DMS79 (cell line): Measurements from ENCODE around the gene SERTAD1.
A peak's percentile ranks its signal among the peaks of the same experiment; 100 is the strongest.
"Not testable (repeated sequence)": the region's sequence is repeated elsewhere in the genome, so short reads cannot be mapped to it uniquely, and the experiment has no call there.

ENCODE experiments used
- DNase-seq: peaks from one replicate; lab custom pipeline; 2025; lab: John Stamatoyannopoulos, UW

The SERTAD1 gene

GRCh38 chr19:40450664-40451063 lies 24.9 kb upstream of the SERTAD1 start:
- no peak for DNase-seq

GRCh38 chr19:40449506-40449905 lies 23.7 kb upstream of the SERTAD1 start:
- DNase-seq: no peak

GRCh38 chr19:40446263-40446784 lies 20.5 kb upstream of the SERTAD1 start:
- DNase-seq: no peak

DNA sequence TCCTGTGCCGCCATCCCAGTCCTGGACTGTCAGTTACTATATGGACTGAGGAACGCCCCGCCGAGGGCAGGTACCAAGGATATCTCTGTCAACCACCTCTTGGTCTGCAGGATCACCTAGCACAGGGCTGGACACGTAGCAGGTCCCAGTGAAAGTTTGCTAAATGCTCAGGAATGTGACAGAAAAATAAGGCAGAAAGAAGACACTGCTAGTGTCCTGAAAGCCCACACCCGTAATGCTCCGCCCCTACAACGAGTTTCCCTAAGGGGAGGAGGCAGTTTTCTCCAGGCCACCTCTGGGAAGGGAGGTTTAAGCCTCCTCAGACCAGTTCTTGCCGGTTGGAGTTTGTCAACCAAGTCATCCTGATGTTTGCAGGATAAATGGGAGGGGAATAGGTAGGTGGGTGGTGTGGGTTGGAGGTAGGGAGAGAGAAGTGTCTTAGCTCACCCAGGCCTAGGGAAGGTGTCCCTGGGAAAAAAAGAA lies 20.0 kb upstream of the SERTAD1 start:
- no peak for DNase-seq

GRCh38 chr19:40444825-40445312 lies 19.1 kb upstream of the SERTAD1 start:
- DNase-seq: no peak

GRCh38 chr19:40444000-40444824 lies 18.4 kb upstream of the SERTAD1 start, which contains the start of gene SERTAD3:
SERTAD3 (minus strand) TSS chr19:40444335; CDS start chr19:40442080, 2,255 bp downstream.
- DNase-seq: peak; percentile 83

- DNase-seq: peak; percentile 92
Measured at GRCh38 chr19:40443131-40443999, 17.6 kb upstream of the SERTAD1 start.

- DNase-seq: no peak
Measured at GRCh38 chr19:40442328-40443130, 16.7 kb upstream of the SERTAD1 start.

DNA sequence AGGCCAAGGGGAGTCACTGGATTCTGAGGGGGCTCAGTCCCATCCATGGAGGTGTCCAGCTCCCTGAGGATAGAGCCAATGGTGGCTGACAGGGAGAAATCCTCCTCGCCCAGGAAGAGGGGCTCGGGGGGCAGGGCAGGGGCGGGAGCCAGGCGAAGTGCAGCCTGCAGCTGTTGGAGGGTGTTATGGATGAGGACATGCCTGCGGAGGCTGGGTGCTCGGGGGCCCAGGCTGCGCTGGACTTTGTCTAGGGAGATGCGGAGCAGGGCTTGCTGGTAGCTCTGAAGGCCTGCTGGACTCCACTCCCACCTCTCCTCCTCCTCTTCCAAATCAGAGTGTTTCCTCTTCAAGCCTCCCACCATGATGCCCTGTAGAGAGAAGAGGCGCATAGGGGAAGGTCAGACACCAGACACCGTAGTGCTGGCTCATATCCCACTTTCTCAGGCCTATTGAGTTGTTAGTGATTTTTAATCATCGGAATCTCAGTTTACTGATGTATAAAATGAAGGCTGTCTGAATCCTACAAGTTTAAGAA lies 16.0 kb upstream of the SERTAD1 start:
- no peak for DNase-seq

GRCh38 chr19:40438284-40438683 lies 12.5 kb upstream of the SERTAD1 start:
- no peak for DNase-seq

- peak; percentile 39 for DNase-seq
Measured at GRCh38 chr19:40433391-40434216, 7.8 kb upstream of the SERTAD1 start.

GRCh38 chr19:40432760-40433159 lies 7.0 kb upstream of the SERTAD1 start:
- DNase-seq: not testable (repeated sequence)

- no peak for DNase-seq
Measured at GRCh38 chr19:40431698-40432097, 5.9 kb upstream of the SERTAD1 start.

DNA sequence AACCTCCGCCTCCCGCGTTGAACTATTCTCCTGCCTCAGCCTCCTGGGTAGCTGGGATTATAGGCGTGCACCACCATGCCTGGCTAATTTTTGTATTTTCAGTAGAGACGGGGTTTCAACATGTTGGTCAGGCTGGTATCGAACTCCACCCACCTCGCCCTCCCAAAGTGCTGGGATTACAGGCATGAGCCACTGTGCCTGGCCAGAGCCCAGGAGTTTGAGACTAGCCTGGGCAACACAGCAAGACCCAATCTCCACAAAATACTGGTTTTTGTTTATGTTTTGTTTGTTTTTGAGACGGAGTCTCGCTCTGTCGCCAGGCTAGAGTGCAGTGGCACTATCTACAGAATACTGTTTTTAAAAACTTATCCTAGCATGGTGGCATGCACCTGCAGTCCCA lies 4.5 kb upstream of the SERTAD1 start:
- not testable (repeated sequence) for DNase-seq

GRCh38 chr19:40428197-40428596 lies 2.4 kb upstream of the SERTAD1 start:
- not testable (repeated sequence) for DNase-seq

DNA sequence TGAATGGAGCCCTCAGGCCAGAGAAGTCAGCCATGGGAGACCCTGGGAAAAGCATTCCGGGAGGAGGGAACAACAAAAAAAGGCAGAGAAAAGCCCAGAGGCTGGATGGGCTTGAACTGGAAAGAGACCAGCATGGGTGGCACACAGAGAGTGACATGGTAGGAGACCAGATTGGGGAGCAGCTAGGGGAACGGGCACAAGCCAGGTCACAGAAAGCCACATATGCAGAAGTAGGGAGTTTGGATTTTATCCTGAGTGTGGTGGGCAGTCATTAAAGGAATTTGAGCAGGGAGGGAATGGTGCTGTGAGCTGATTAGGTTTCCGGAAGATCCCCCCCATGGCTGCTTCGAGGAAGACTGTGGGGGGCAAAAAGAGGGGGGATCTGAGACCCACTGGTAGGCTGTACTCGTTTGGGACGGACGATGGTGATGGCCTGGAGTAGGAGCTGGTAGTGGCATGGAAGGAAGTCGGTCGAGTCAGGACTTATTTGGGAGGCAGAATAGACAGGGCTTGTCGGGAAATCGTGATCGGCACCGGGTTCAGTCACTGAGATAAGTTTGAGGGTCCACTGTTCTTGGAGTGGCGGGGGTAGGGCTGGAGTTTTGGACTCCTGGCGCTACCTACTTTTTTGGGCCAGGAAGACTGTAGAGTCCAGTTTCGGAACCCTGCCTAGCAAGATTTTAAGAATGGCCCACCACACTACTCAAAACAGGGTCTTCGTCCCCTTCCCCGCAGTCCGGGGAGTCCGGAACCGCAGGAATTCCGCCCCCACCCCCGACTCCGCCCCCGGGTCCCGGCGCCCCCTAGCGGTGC lies 949 bp downstream of the SERTAD1 start:
- no peak for DNase-seq

DNA sequence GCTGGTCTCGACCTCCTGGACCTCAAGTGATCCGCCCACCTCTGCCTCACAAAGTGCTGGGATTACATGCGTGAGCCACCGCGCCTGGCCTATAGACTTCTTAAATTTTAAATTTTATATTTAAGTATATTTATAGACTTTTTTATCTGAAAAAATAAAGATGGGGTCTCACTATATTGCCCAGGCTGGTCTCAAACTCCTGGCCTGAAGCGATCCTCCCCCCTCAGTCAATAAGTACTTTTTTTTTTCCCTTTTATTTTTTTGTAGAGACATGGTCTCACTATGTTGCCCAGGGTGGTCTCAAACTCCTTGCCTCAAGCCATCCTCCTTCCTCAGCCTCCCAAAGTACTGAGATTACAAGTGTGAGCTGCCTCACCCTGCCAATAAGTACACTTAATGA lies 1.9 kb downstream of the SERTAD1 start:
- no peak for DNase-seq

DNA sequence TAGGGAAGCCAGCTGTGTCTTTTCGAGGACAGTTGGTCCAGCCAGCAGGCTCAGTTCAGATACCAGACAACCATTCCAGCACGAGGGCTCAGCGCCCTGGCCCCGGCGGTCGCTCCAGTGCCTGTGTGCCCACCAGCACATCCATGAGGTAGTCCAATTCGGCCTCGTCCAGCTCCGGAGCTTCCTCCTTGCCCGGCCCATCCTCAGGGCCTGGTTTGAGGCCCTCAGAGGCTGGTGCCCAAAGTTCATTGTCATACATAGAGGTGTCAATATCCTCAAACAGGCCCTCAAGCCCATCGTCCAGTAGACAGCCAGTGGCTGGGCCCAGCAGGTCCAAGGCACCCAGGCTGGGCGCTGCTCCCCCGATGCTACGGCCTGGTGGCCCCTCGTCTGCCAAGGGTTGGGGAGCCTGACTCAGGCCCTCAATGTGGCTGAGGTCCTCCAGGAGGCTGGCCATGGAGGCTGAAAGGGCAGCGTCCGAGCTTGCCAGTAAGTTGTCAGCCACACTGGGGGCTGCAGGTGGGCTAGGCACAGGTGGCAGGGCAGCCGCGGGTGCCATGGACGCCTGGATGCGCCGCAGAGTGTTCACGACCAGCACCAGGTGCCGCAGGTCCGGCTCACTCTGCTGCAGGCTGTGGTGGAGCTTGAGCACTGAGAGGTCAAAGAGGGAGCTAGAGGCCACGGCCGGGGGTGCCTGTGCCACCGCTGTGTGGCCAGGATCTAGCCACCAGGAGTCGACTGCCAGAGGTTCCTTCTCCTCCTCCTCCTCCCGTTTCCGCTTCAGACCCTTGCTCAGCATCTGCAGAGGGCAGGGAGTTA lies 2.8 kb downstream of the SERTAD1 start:
- DNase-seq: no peak
